AG10803 (cell line): ENCODE measurements around the gene PNCK.

Experiments used
- DNase-seq: peaks from one replicate; pipeline ENCODE4 v3.0.0; 2010; ENCODE audit warnings: low read depth
- H3K4me3 ChIP-seq: 2 replicates; pipeline ENCODE4 v1.5.1; 2011; ENCODE audit warnings: mild to moderate bottlenecking, low read length, control low read depth
- CTCF ChIP-seq: conservative IDR thresholded peaks from 2 replicates; pipeline ENCODE4 v1.5.1; 2011; ENCODE audit warnings: mild to moderate bottlenecking, low read length, control low read depth, inconsistent platforms

The PNCK gene

GRCh38 chrX:153639177-153640044 is 34.2 kb downstream of the PNCK start:
- no peak for DNase-seq
- H3K4me3 ChIP-seq, result no peak overlapping the region
- TF ChIP-seq CTCF, result no peak

- H3K4me3 ChIP-seq, result no peak overlapping the region
- no peak for TF ChIP-seq CTCF
- no peak for DNase-seq
These were observed 35.0 kb downstream of the PNCK start for GRCh38 chrX:153638436-153639176.

GRCh38 chrX:153638041-153638371 is 35.6 kb downstream of the PNCK start:
- no peak overlapping the region for H3K4me3 ChIP-seq
- DNase-seq, result no peak
- no peak for TF ChIP-seq CTCF

GRCh38 chrX:153637121-153638040 is 36.2 kb downstream of the PNCK start:
- TF ChIP-seq CTCF, result no peak
- DNase-seq, result no peak

GRCh38 chrX:153636716-153637115 is 36.9 kb downstream of the PNCK start:
- no peak for DNase-seq
- TF ChIP-seq CTCF, result no peak
- no peak overlapping the region for H3K4me3 ChIP-seq

More at GRCh38 chrX:153637121-153638040, 36.2 kb downstream of the PNCK start:
- no peak overlapping the region for H3K4me3 ChIP-seq

GRCh38 chrX:153635788-153636668 is 37.6 kb downstream of the PNCK start:
- DNase-seq, result no peak
- peak; percentile 12; the same call in 1 of the 2 replicates for TF ChIP-seq CTCF

More at GRCh38 chrX:153635788-153636668, 37.6 kb downstream of the PNCK start:
- no peak overlapping the region for H3K4me3 ChIP-seq
